Measurements from ENCODE around the gene ABCC11. TPM values are rescaled to one million over a fixed set of nuclear protein-coding genes. Genes with fewer than 3 reads are reported as not detected.
"Not testable (repeated sequence)": the region's sequence is repeated elsewhere in the genome, so short reads cannot be mapped to it uniquely, and the experiment has no call there.

ABCC11 gene
- total and polyA plus RNA-seq, 8 donors: 0.05 to 0.35 (median 0.18) TPM; not detected in 1

DNA sequence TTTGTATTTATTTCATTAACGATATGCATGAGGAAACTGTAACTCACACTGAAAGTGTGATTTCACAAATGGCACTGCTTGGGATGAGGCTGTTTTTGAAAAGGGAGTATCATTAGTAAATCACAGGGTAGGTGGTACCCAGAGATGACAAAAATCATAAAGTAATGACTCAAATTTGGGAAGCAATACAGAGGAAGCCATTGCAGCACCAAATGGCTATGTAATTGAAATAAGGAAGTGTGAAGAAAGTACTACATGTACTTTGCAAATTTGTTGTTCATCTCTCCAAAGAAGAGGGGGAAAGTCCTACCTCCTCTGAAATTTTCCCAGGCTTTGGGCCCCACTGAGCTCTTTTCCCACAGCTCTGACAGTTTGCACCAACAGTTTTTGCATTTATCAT, 79.3 kb downstream of the ABCC11 start:
- H3K4me3 ChIP-seq: no peak overlapping the region
- no peak for ATAC-seq

DNA sequence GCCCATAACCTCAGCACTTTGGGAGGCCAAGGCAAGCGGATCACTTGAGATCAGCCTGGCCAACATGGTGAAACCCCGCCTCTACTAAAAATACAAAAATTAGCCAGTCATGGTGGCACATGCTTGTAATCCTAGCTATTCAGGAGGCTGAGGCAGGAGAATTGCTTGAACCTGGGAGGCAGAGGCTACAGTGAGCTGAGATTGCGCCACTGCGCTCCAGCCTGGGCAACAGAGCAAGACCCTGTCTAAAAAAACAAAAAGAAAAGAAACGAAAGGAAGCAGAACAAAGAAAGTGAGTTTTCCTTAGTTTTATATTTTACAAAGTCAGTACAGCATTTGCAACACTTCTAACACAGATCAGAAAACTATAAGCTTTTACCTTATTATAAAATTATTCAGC, 80.7 kb downstream of the ABCC11 start:
- H3K9me3 ChIP-seq; ATAC-seq; intact Hi-C loops (cut with DNase I); H3K27me3 ChIP-seq; H3K4me3 ChIP-seq; DNase-seq; H3K36me3 ChIP-seq: not testable (repeated sequence)
- H3K27ac ChIP-seq: peak overlapping the region in 1 of 2 donors; percentile 54
- peaks cover 5 to 37% of the 10 kb centered on the region in 2 donors for H3K4me1 ChIP-seq

More for the DNA sequence above, 79.3 kb downstream of the ABCC11 start:
- H3K36me3 ChIP-seq: no peaks in the 10 kb centered on the region
- no peak for TF ChIP-seq CTCF (IDR thresholded peaks at IDR 0.05)
- H3K27ac ChIP-seq: peak overlapping the region in 1 of 2 donors; percentile 62
- peaks cover 5 to 37% of the 10 kb centered on the region in 2 donors for H3K4me1 ChIP-seq
- DNase-seq: no peak
- H3K9me3 ChIP-seq: no peaks in the 10 kb centered on the region
- H3K27me3 ChIP-seq: no peaks in the 10 kb centered on the region
- intact Hi-C loops (cut with DNase I): no loop called here

DNA sequence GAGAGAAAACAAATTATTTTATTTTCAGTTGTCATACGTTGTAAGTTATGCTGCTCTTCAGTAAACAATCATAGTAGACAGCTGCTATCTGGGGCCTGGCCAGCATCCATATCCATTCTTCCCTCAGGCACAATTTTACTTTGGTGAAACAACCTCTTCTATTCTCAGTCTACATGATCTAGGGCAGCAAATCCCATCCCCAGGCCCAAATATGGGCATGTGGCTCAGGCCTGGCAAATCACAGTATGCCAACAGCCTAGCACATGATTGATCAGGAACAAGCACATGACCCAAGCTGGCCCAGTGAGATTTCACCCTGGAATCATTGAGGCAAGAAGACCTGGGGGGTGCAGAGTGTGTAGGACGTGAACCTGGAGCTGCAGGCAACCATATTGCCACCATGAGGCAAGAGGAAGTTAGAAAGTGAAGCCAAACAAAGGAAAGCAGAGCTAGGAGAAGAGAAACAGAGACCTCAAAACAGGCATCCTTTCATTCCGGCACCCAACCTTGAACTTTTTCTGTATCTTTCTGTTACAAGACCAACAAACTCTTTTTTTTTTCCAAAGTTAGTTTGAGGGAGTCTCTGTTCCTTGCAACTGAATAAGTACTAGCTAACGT, 81.3 kb downstream of the ABCC11 start:
- Histone ChIP-seq H3K4me3 (no peak overlapping the region), H3K27me3 (no peaks in the 10 kb centered on the region), H3K27ac (peak overlapping the region in 1 of 2 donors; percentile 54), H3K9me3 (no peaks in the 10 kb centered on the region), H3K36me3 (no peaks in the 10 kb centered on the region), H3K4me1 (peaks cover 5 to 37% of the 10 kb centered on the region in 2 donors)
- TF ChIP-seq CTCF (IDR thresholded peaks at IDR 0.05): no peak
- ATAC-seq (no peak), DNase-seq (no peak)
- intact Hi-C loops (cut with DNase I): no loop called here

DNA sequence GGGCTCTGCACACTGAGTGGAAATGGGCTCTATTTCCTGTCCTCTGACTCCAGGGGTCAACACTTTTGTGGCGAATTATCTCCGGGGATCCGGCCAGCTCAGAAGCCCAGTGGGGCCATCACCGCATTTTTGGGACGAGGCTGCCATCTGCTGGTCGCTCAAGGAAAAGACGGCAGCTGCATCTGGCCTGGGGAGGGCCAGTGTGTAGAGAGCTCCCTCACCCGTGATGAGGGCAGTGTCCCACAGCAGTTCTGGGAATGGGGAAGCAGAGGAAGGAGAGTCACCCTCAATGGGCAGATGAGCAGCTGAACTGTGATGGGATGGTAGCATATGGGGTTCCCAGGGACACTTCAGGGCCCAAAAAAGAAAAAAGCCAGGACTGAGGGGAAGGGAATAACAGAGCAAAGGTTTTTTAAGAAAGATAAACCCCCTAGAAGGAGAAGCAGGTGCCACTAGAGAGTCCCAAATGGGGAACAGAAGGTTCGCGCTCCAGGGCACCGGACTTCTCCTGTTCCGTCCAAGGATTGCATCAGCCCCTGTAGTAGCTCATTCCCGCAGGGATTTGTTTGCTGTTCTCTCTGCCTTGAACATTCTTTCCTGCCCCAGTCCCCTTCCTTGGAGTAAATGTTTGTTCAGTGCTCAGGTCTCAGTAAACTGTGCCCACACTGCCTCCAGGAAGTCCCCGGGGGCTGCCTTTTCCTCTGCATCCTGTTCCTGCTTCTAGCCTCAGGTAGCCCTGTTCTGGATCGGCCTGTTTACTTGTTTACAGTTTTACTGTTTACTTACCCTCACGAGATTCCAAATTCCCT, 82.2 kb downstream of the ABCC11 start:
- Histone ChIP-seq H3K27me3 (no peaks in the 10 kb centered on the region), H3K36me3 (no peaks in the 10 kb centered on the region), H3K27ac (peak overlapping the region in 1 of 2 donors; percentile 54), H3K4me1 (peaks cover 5 to 37% of the 10 kb centered on the region in 2 donors), H3K9me3 (no peaks in the 10 kb centered on the region), H3K4me3 (no peak overlapping the region)
- DNase-seq: peak; percentile 46 to 92 (median 78)
- intact Hi-C loops (cut with DNase I): no loop called here
- peak; percentile 99 for ATAC-seq
- peak; percentile 85 to 94 for TF ChIP-seq CTCF (IDR thresholded peaks at IDR 0.05)

DNA sequence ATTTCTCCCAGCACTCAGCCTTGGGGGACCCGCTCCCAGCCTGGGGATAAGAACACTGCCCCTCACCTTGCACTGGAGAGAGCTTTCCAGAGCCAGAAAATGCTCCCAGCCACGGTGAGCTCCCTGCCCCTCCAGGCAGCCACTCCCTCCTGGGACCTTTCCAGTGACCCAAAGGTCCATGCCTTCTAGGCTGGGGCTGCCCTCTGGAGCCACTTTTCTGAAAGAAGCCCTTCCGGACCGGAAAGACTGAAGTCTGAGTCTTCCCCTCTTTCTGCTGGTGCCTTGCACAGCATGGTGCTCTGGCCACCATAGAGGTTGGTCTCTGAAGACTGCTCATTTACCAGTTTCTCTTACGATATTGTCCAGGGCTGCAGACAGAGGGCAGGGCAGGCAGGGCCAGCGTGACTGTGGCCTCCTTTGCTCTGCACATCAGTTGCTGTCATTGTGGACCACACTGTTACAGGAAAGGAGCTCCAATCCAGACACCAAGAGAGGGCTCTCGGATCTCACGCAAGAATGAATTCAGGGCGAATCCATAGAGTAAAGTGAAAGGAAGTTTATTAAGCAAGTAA, 84.4 kb downstream of the ABCC11 start:
- H3K4me3 ChIP-seq: no peak overlapping the region
- peaks cover 5 to 35% of the 10 kb centered on the region in 2 donors for H3K4me1 ChIP-seq
- no peak for TF ChIP-seq CTCF (IDR thresholded peaks at IDR 0.05)
- no peaks in the 10 kb centered on the region for H3K9me3 ChIP-seq
- no peak overlapping the region for H3K27ac ChIP-seq
- no peaks in the 10 kb centered on the region for H3K27me3 ChIP-seq
- ATAC-seq (no peak), DNase-seq (no peak)
- intact Hi-C loops (cut with DNase I): no loop called here
- H3K36me3 ChIP-seq: no peaks in the 10 kb centered on the region

Measured in left lung (tissue), 10 donors.